DOHH2 (cell line): ENCODE measurements around the gene EML1.

Experiments used
- CTCF ChIP-seq: fragments of 200-600 bp; sonication (generic); IDR thresholded peaks from one replicate; pipeline ENCODE4 v1.5.1; 2014; ENCODE audit warnings: antibody characterized with exemption, mild to moderate bottlenecking, low read depth, low read length; ENCODE audit not compliant: poor library complexity, severe bottlenecking
- EZH2phosphoT487 ChIP-seq: fragments of 200-600 bp; sonication (generic); IDR thresholded peaks from 2 replicates; pipeline ENCODE4 v1.6.1; 2017; ENCODE audit warnings: borderline replicate concordance, mild to moderate bottlenecking, antibody characterized with exemption, low read length, moderate library complexity, mixed read lengths

- TF ChIP-seq EZH2phosphoT487 (no peak), CTCF (no peak)
Measured at GRCh38 chr14:99818503-99819036, 25.4 kb downstream of the EML1 start.
